Keratinocyte (primary cell): Measurements from ENCODE around the gene SUPT5H. TPM values are rescaled to one million over a fixed set of nuclear protein-coding genes. Genes with fewer than 3 reads are reported as not detected.

Source experiments
- DNase-seq: peaks from one replicate; pipeline ENCODE4 v3.0.0-alpha.2; 2011; ENCODE audit warnings: low read depth, missing footprints, low spot score
- FAIRE-seq: peaks from 2 replicates; lab custom pipeline; 2011; peaks lifted over from hg19 to GRCh38; lab: Jason Lieb, UNC
- H2AFZ ChIP-seq: 2 replicates; pipeline ENCODE4 v1.6.0; 2012; ENCODE audit warnings: low read length, control low read depth, inconsistent platforms; ENCODE audit not compliant: control insufficient read depth
- H3K27ac ChIP-seq: 2 replicates; pipeline ENCODE4 v1.5.1; 2011; ENCODE audit warnings: low read length; ENCODE audit not compliant: control insufficient read depth, insufficient read depth
- H3K27me3 ChIP-seq: 3 replicates; pipeline ENCODE4 v1.6.0; 2011; ENCODE audit warnings: low read length; ENCODE audit not compliant: control insufficient read depth, insufficient read depth; ENCODE audit errors: extremely low read depth
- H3K36me3 ChIP-seq, 2 experiments: 2 replicates in 1 of 2; 3 replicates in 1 of 2; pipeline ENCODE4 v1.5.1; 2011; ENCODE audit warnings: low read length in 2 of 2, mild to moderate bottlenecking in 1 of 2; ENCODE audit not compliant: control insufficient read depth in 2 of 2, insufficient read depth in 2 of 2; ENCODE audit errors: extremely low read depth in 1 of 2
- H3K4me1 ChIP-seq: 3 replicates; pipeline ENCODE4 v1.5.1; 2011; ENCODE audit warnings: low read length; ENCODE audit not compliant: control insufficient read depth, insufficient read depth; ENCODE audit errors: extremely low read depth
- H3K4me2 ChIP-seq: 3 replicates; pipeline ENCODE4 v1.6.0; 2011; ENCODE audit warnings: low read depth, low read length; ENCODE audit not compliant: control insufficient read depth, insufficient read depth; ENCODE audit errors: extremely low read depth
- H3K4me3 ChIP-seq, 3 experiments: fragments of 200-600 bp in 1 of 3; sonication (generic) in 1 of 3; 2 replicates in 2 of 3; 3 replicates in 1 of 3; pipeline ENCODE4 v1.5.1; 2011 to 2016; ENCODE audit warnings: low read length in 3 of 3, mild to moderate bottlenecking in 3 of 3, control low read depth in 2 of 3, inconsistent platforms in 1 of 3, low read depth in 1 of 3, mixed read lengths in 1 of 3, mixed run types in 1 of 3, moderate library complexity in 1 of 3; ENCODE audit not compliant: control insufficient read depth in 2 of 3, insufficient read depth in 2 of 3; ENCODE audit errors: extremely low read depth in 1 of 3
- H3K79me2 ChIP-seq: 2 replicates; pipeline ENCODE4 v1.6.0; 2012; ENCODE audit warnings: low read length; ENCODE audit not compliant: control insufficient read depth, insufficient read depth
- H3K9ac ChIP-seq: 3 replicates; pipeline ENCODE4 v1.6.0; 2011; ENCODE audit warnings: low read length; ENCODE audit not compliant: control insufficient read depth, insufficient read depth; ENCODE audit errors: extremely low read depth
- H3K9me1 ChIP-seq: 3 replicates; pipeline ENCODE4 v1.6.0; 2011; ENCODE audit warnings: low read length; ENCODE audit not compliant: control insufficient read depth, insufficient read depth; ENCODE audit errors: extremely low read depth
- H3K9me3 ChIP-seq: 2 replicates; pipeline ENCODE4 v1.5.1; 2012; ENCODE audit warnings: low read depth, low read length; ENCODE audit not compliant: control insufficient read depth
- H4K20me1 ChIP-seq: 3 replicates; pipeline ENCODE4 v1.6.0; 2011; ENCODE audit warnings: low read length; ENCODE audit not compliant: control insufficient read depth, insufficient read depth; ENCODE audit errors: extremely low read depth
- CTCF ChIP-seq, 3 experiments: IDR thresholded peaks in 1 of 3; conservative IDR thresholded peaks in 1 of 3; optimal IDR thresholded peaks in 1 of 3; 2 replicates in 2 of 3; 3 replicates in 1 of 3; pipeline versions ENCODE3 to v1.5.1; 2011; ENCODE audit warnings: low read length in 3 of 3, mild to moderate bottlenecking in 3 of 3, moderate library complexity in 2 of 3, control low read depth in 1 of 3, inconsistent platforms in 1 of 3; ENCODE audit not compliant: insufficient read depth in 2 of 3; ENCODE audit errors: extremely low read depth in 1 of 3
- EZH2 ChIP-seq: IDR thresholded peaks from one replicate; pipeline ENCODE4 v1.6.1; 2012; ENCODE audit warnings: inconsistent platforms, mild to moderate bottlenecking, low read length, moderate library complexity
- dilution Hi-C: fragments of 300-500 bp; cut with MboI; formaldehyde crosslinking; loops from one replicate; pipeline ENCODE4 v1.7.0; 2020; ENCODE audit warnings: low sequenced_read_pairs; ENCODE audit not compliant: extremely low pct_ligation_motif_present
- polyA plus RNA-seq, 5 experiments: library from polyadenylated mRNA; depleted of rRNA in 3 of 5; stranded (reverse) in 3 of 5; stranded (forward) in 1 of 5; unstranded in 1 of 5; fragments of >200 nt; gene quantifications; 1 replicate in 1 of 5; 2 replicates in 3 of 5; 3 replicates in 1 of 5; pipeline versions ENCODE4 v1.2.1 to v1.2.3, GENCODE V29; 2011 to 2012; ENCODE audit warnings: missing spikeins in 2 of 5, low read depth in 1 of 5, low replicate concordance in 1 of 5

Gene SUPT5H
- polyA plus RNA-seq, 1 donor (not counting 4 experiments of a cell fraction or from before 2014, with no cell fraction given) = 63.2 TPM

GRCh38 chr19:39438270-39438934 is 7.0 kb upstream of the SUPT5H start:
- dilution Hi-C loops = no loop called here
- no peaks in the 10 kb centered on the region for H3K27me3 ChIP-seq
- no peak for FAIRE-seq

GRCh38 chr19:39444598-39445195 is 685 bp upstream of the SUPT5H start:
- DNase-seq = no peak
- Histone ChIP-seq H3K9me3 (no peaks in the 10 kb centered on the region), H3K27me3 (no peaks in the 10 kb centered on the region), H3K4me1 (peaks cover 23% of the 10 kb centered on the region), H3K4me2 (peak overlapping the region; percentile 82), H3K36me3 (peaks cover 0 to 5% of the 10 kb centered on the region in 2 experiments), H4K20me1 (peaks cover 11% of the 10 kb centered on the region), H3K9me1 (peaks cover 2% of the 10 kb centered on the region), H3K27ac (peak overlapping the region; percentile 97), H3K4me3 (peak overlapping the region; percentile 91 to 98 (median 95)), H2AFZ (peak overlapping the region; percentile 20), H3K79me2 (peaks cover 50% of the 10 kb centered on the region), H3K9ac (peak overlapping the region; percentile 99)
- TF ChIP-seq CTCF (optimal IDR thresholded peaks at IDR 0.05 in 1 of 3, IDR thresholded peaks at IDR 0.05 in 1 of 3, conservative IDR thresholded peaks at IDR 0.05 in 1 of 3; ENCODE audit: extremely low read depth in 1 of 3, insufficient read depth in 2 of 3, low read length in 3 of 3) (no peak), EZH2 (no peak)
- dilution Hi-C loops = no loop called here
- no peak for FAIRE-seq

More at GRCh38 chr19:39438270-39438934, 7.0 kb upstream of the SUPT5H start:
- DNase-seq = no peak
- Histone ChIP-seq H3K27ac (no peak overlapping the region), H3K9me3 (no peaks in the 10 kb centered on the region), H3K9me1 (peaks cover 6% of the 10 kb centered on the region), H3K79me2 (peaks cover 23% of the 10 kb centered on the region), H3K4me2 (no peak overlapping the region), H2AFZ (no peak overlapping the region), H3K36me3 (peaks cover 7 to 15% of the 10 kb centered on the region in 2 experiments), H3K9ac (no peak overlapping the region), H3K4me1 (peaks cover 23% of the 10 kb centered on the region), H3K4me3 (no peak overlapping the region), H4K20me1 (peaks cover 11% of the 10 kb centered on the region)
- no peak for TF ChIP-seq CTCF (optimal IDR thresholded peaks at IDR 0.05 in 1 of 3, IDR thresholded peaks at IDR 0.05 in 1 of 3, conservative IDR thresholded peaks at IDR 0.05 in 1 of 3; ENCODE audit: extremely low read depth in 1 of 3, insufficient read depth in 2 of 3, low read length in 3 of 3)
